K562 (cell line): ENCODE measurements around the gene ALCAM. TPM values are rescaled to one million over a fixed set of nuclear protein-coding genes. Genes with fewer than 3 reads are reported as not detected.

Experiments
- ATAC-seq: fragments of 200-7000 bp; cut with Tn5 transposase; 3 replicates; pipeline ENCODE4 v1.9.1; 2020; ENCODE audit warnings: moderate library complexity
- BruUV-seq: library from RNA; stranded (reverse); fragments of 400-500 nt; replicated peaks from 2 replicates; lab custom pipeline; 2021; lab: Mats Ljungman, UMichigan
- CTCF ChIA-PET: fragments of 300-600 bp; formaldehyde crosslinking; extraction: SDS; loops from one replicate; lab custom pipeline; 2021; ENCODE audit warnings: low intra/inter-chr PET ratio; lab: Yijun Ruan, JAX
- POLR2A ChIA-PET: fragments of 300-600, 350-650 bp; sonication (Branson Sonifier 250); formaldehyde crosslinking; extraction: SDS; loops from one replicate; lab custom pipeline; 2021; ENCODE audit warnings: antibody characterized with exemption, inconsistent platforms; lab: Yijun Ruan, JAX
- DNase-seq, 4 experiments: peaks; one replicate each; pipeline versions ENCODE4 v3.0.0 to v3.0.0-alpha.2; 2011 to 2018; ENCODE audit warnings: low spot score in 3 of 4, mixed read lengths in 3 of 4; ENCODE audit errors: extremely low read depth in 1 of 4
- FAIRE-seq: peaks from 2 replicates; lab custom pipeline; 2011; peaks lifted over from hg19 to GRCh38; lab: Jason Lieb, UNC
- H2AFZ ChIP-seq: 2 replicates; pipeline ENCODE4 v1.6.0; 2011; ENCODE audit warnings: low read depth, low read length, control low read depth, inconsistent platforms
- H3K27ac ChIP-seq: fragments of 200-600 bp; 3 replicates; pipeline ENCODE4 v1.8.0; 2011; ENCODE audit warnings: low read depth, mild to moderate bottlenecking, control low read depth, inconsistent platforms, low read length, moderate library complexity, mixed read lengths; ENCODE audit errors: extremely low read depth
- H3K27me3 ChIP-seq, 2 experiments: fragments of 300-600 bp in 1 of 2; 2 replicates in 1 of 2; 3 replicates in 1 of 2; pipeline versions ENCODE4 v1.6.0 to v1.8.0; 2011; ENCODE audit warnings: inconsistent platforms in 2 of 2, low read length in 2 of 2, mild to moderate bottlenecking in 1 of 2, mixed read lengths in 1 of 2, moderate library complexity in 1 of 2; ENCODE audit not compliant: control insufficient read depth in 2 of 2, insufficient read depth in 2 of 2
- H3K36me3 ChIP-seq: fragments of 300-600 bp; 3 replicates; pipeline ENCODE4 v1.8.0; 2011; ENCODE audit warnings: mild to moderate bottlenecking, low read length, inconsistent platforms; ENCODE audit not compliant: control insufficient read depth, insufficient read depth
- H3K4me1 ChIP-seq, 2 experiments: fragments of 200-600 bp in 1 of 2; replicated peaks in 1 of 2; 2 replicates in 1 of 2; 3 replicates in 1 of 2; pipeline versions ENCODE4 v1.5.1 to v1.8.0; 2011; ENCODE audit warnings: inconsistent platforms in 2 of 2, low read length in 2 of 2, mild to moderate bottlenecking in 1 of 2, mixed read lengths in 1 of 2, moderate library complexity in 1 of 2; ENCODE audit not compliant: control insufficient read depth in 2 of 2, insufficient read depth in 2 of 2
- H3K4me2 ChIP-seq: 2 replicates; pipeline ENCODE4 v1.6.1; 2011; ENCODE audit warnings: low read length, control low read depth, inconsistent platforms, mixed read lengths; ENCODE audit not compliant: insufficient read depth
- H3K4me3 ChIP-seq: fragments of 200-600 bp; sonication (generic), shearing (Covaris generic); 2 replicates; pipeline ENCODE4 v1.5.1; 2016; ENCODE audit warnings: control low read depth, inconsistent platforms
- H3K79me2 ChIP-seq: fragments of 200-600 bp; 3 replicates; pipeline ENCODE4 v1.8.0; 2011; ENCODE audit warnings: low read length, inconsistent platforms; ENCODE audit not compliant: control insufficient read depth, insufficient read depth
- H3K9ac ChIP-seq, 2 experiments: 2 replicates each; pipeline versions ENCODE4 v1.6.0 to v1.6.1; 2011; ENCODE audit warnings: low read depth in 2 of 2, low read length in 2 of 2, control low read depth in 1 of 2, inconsistent platforms in 1 of 2, mild to moderate bottlenecking in 1 of 2, mixed read lengths in 1 of 2; ENCODE audit not compliant: insufficient read depth in 1 of 2
- H3K9me1 ChIP-seq: one replicate; pipeline ENCODE4 v1.6.0; 2011; ENCODE audit warnings: inconsistent platforms, mild to moderate bottlenecking, low read length, moderate library complexity; ENCODE audit not compliant: control insufficient read depth, insufficient read depth
- H3K9me3 ChIP-seq: replicated peaks from 2 replicates; pipeline ENCODE4 v1.5.1; 2011; ENCODE audit warnings: low read depth, low read length, inconsistent platforms; ENCODE audit not compliant: control insufficient read depth, insufficient read depth
- H4K20me1 ChIP-seq: replicated peaks from 2 replicates; pipeline ENCODE4 v1.6.1; 2011; ENCODE audit warnings: low read length, inconsistent platforms, mixed read lengths; ENCODE audit not compliant: control insufficient read depth, insufficient read depth
- SMC3 ChIP-seq: conservative IDR thresholded peaks from 2 replicates; pipeline ENCODE4 v1.6.1; 2011; ENCODE audit warnings: low read depth, low read length, improper control_type of control experiment; ENCODE audit not compliant: insufficient read depth
- TAF7 ChIP-seq: fragments of 450-650 bp; IDR thresholded peaks from 2 replicates; pipeline ENCODE4 v1.6.1; 2016; ENCODE audit warnings: missing genetic modification characterization, missing compliant biosample characterization
- USF1 ChIP-seq: sonication (generic); formaldehyde crosslinking; IDR thresholded peaks from 2 replicates; pipeline ENCODE4 v1.9.0; 2022; ENCODE audit warnings: mild to moderate bottlenecking, missing genetic modification reagents
- ZFX ChIP-seq: sonication (generic); formaldehyde crosslinking; IDR thresholded peaks from 2 replicates; pipeline ENCODE4 v1.8.0; 2022; ENCODE audit warnings: mild to moderate bottlenecking, missing genetic modification reagents, moderate library complexity
- ZNF232 ChIP-seq: sonication (generic); formaldehyde crosslinking; IDR thresholded peaks from 2 replicates; pipeline ENCODE4 v1.8.0; 2022; ENCODE audit warnings: mild to moderate bottlenecking, missing genetic modification reagents
- ZNF561 ChIP-seq: fragments of 450-650 bp; formaldehyde crosslinking; conservative IDR thresholded peaks from 2 replicates; pipeline ENCODE4 v1.4.0; 2020; ENCODE audit warnings: mild to moderate bottlenecking, moderate library complexity
- in situ Hi-C: fragments of 300-500 bp; cut with MboI; formaldehyde crosslinking; loops from 4 replicates; pipeline ENCODE4 v1.15.0; 2018; ENCODE audit warnings: inconsistent platforms, mixed read lengths
- intact Hi-C: fragments of 100-400 bp; cut with micrococcal nuclease; formaldehyde crosslinking; loops from 2 replicates; pipeline ENCODE4 v1.14.2; 2022
- polyA plus RNA-seq, 8 experiments: library from polyadenylated mRNA; depleted of rRNA in 4 of 8; stranded (reverse) in 5 of 8; unstranded in 3 of 8; fragments of >200 nt; fragmentation: Nextera tagmentation in 2 of 8; fragmentation: Illumina TruSeq in 1 of 8; extraction: Ambion mirVana in 2 of 8; extraction: Trizol in 1 of 8; gene quantifications; 2 replicates each; pipeline versions ENCODE4 v1.2.1 to v1.2.3, GENCODE V29; 2011 to 2014; ENCODE audit warnings: inconsistent platforms in 1 of 8, missing spikeins in 1 of 8
- total RNA-seq, 7 experiments: library from RNA; depleted of rRNA in 6 of 7; stranded (reverse); fragments of >200 nt in 6 of 7; fragmentation: Illumina TruSeq in 2 of 7; extraction: Trizol in 2 of 7; gene quantifications; 2 replicates each; pipeline versions ENCODE4 v1.2.1 to v1.2.3, GENCODE V29; 2011 to 2021; ENCODE audit warnings: low replicate concordance in 1 of 7

Gene ALCAM
- total and polyA plus RNA-seq, 9 of the 15 experiments (the other 6 are each of a cell fraction or from before 2014, with no cell fraction given): 0.03 to 0.98 (median 0.14) TPM; not detected in 1

- no peaks in the 10 kb centered on the region for H3K4me1 ChIP-seq
- H3K4me3 ChIP-seq: no peak overlapping the region
- DNase-seq (no peak), FAIRE-seq (no peak), ATAC-seq (no peak)
- intact Hi-C loops (loop anchor here (10.0 kb wide), 1 partner anchor 1097 kb away; no protein-coding TSS in a partner anchor), in situ Hi-C loops (no loop called here)
- no peak overlapping the region for H2AFZ ChIP-seq
- no TSS peak for BruUV-seq
- H3K79me2 ChIP-seq: no peaks in the 10 kb centered on the region
- no peak overlapping the region for H3K9ac ChIP-seq
- no peaks in the 10 kb centered on the region for H3K9me3 ChIP-seq
- no peak overlapping the region for H3K4me2 ChIP-seq
- POLR2A ChIA-PET: no interaction called here
- no peak overlapping the region for H3K27ac ChIP-seq
- H3K36me3 ChIP-seq: no peaks in the 10 kb centered on the region
- H3K27me3 ChIP-seq: no peaks in the 10 kb centered on the region
- TF ChIP-seq SMC3 (no peak), USF1 (CRISPR knock-in tag) (no peak), ZNF561 (no peak), ZFX (CRISPR knock-in tag) (no peak), ZNF232 (CRISPR knock-in tag) (no peak), TAF7 (tag) (no peak)
- no peaks in the 10 kb centered on the region for H3K9me1 ChIP-seq
- CTCF ChIA-PET: no interaction called here
- no peaks in the 10 kb centered on the region for H4K20me1 ChIP-seq
Observed at GRCh38 chr3:105518203-105518602, 151.5 kb downstream of the ALCAM start.
